Adipose tissue (tissue), 3 donors: ENCODE results near the gene MRPL57. TPM values are rescaled to one million over a fixed set of nuclear protein-coding genes. Genes with fewer than 3 reads are reported as not detected.
"Not testable (repeated sequence)": the region's sequence is repeated elsewhere in the genome, so short reads cannot be mapped to it uniquely, and the experiment has no call there.

Source experiments
- H3K27ac ChIP-seq: one replicate; pipeline ENCODE4 v1.5.1; 2013; ENCODE audit warnings: low read depth, low read length
- WGBS, 3 donors: extraction: QIAGEN DNeasy Blood & Tissue Kit; methylation state at CpG; one replicate each; pipeline ENCODE4 v1.1.7; 2013; 5-methylcytosine and 5-hydroxymethylcytosine counted together
- polyA plus RNA-seq, 3 donors: library from polyadenylated mRNA; stranded (reverse); fragments of 200-250 nt; gene quantifications; one replicate each; pipeline ENCODE4 v1.2.3, GENCODE V29; 2013
- donor health status: healthy with polysubstance abuse.
- donor health status: Bipolar disorder and iron deficiency.
- donor health status: healthy.

The MRPL57 gene
- polyA plus RNA-seq, result 10 to 100 TPM; 13.1 to 19.9 (median 19.1) TPM

DNA sequence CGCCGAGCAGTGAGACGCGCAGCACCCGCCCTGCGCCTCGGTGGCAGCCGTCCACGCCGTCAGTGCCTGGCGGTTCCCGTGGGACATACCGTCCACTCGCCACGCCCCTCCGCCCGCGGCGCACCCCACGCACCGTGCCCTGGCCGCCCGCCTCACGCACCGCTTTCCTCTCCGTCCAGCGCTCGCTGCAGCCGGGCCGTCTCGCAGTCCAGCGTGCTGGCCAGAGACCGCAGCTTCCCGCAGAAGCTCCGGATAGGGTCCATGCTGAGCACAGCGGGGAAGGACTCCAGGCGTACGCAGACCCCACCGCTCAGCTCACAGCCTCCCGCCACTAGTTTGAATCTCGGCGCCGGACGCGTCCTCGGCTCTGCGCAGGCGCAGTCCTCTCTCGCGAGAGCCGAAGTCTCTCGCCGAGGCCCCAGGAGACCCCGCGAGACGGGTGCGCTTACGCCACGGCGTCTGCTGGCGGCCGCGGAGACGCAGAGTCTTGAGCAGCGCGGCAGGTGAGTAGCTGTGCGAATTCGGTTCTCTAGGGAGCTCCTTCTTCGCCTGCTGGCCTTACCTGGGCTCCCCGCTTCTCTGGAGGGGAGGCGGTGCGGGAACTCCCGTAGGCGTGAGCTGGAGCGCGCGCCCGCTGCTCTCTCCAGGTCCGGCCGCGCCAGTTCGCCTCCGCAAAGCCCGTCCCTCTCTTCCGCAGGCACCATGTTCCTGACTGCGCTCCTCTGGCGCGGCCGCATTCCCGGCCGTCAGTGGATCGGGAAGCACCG, at the start of gene MRPL57, which contains the start of gene SKA3:
TSS of gene MRPL57 (plus strand) at position 444 of the 767 bp plus-strand sequence. CDS start at position 703, 259 bp downstream.
TSS of gene SKA3 (minus strand) at position 338 of the 767 bp plus-strand sequence. CDS start at position 263, 75 bp downstream.
- peak within 1 kb of the TSS; percentile 4 for H3K27ac ChIP-seq
- 0 to 1% (median 0%) methylated on average over 86 to 93 of the region's 93 CpGs for WGBS, 3 donors

- no peak overlapping the region for H3K27ac ChIP-seq
- 83 to 91% (median 88%) methylated on average over 2 of the region's 2 CpGs for WGBS, 3 donors
Measured at GRCh38 chr13:21130116-21130515, 46.3 kb upstream of the MRPL57 start.

- H3K27ac ChIP-seq, result no peak overlapping the region
- WGBS, 3 donors, result 51 to 69% (median 62%) methylated on average over 3 of the region's 3 CpGs
Measured at GRCh38 chr13:21133077-21133476, 43.4 kb upstream of the MRPL57 start.

DNA sequence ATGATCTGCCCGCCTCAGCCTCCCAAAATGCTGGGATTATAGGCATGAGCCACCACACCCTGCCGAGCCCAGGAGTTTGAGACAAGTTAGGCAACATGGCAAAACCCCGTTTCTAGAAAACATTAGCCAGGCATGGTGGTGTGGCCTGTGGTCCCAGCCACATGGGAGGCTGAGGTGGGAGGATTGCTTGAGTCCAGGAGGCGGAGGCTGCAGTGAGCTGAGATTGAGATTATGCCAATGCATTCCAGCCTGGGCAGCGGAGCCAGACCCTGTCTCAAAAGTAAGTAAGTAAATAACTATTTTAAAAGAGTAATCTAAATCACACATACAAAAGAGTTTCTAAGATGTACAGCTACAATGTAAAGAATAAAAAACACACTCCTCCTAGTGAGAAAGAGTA, 42.0 kb upstream of the MRPL57 start:
- H3K27ac ChIP-seq, result no peak overlapping the region
- 68 to 74% (median 71%) methylated on average over 5 of the region's 5 CpGs for WGBS, 3 donors

DNA sequence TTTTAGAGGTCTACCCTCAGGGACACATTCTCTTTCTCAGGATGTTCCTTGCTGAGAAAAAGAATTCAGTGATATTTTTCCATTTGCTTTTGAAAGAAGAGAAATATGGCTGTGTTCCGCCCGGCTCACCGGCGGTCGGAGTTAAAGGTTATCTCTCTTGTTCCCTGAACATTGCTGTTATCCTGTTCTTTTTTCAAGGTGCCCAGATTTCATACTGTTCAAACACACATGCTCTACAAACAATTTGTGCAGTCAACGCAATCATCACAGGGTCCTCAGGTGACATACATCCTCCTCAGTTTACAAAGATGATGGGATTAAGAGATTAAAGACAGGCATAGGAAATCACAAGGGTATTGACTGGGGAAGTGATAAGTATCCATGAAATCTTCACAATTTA, 40.6 kb upstream of the MRPL57 start:
- WGBS, 3 donors, result 78 to 96% (median 85%) methylated on average over 6 of the region's 6 CpGs
- not testable (repeated sequence) for H3K27ac ChIP-seq

- no peak overlapping the region for H3K27ac ChIP-seq
- 81 to 93% (median 85%) methylated on average over 5 of the region's 5 CpGs for WGBS, 3 donors
Measured at GRCh38 chr13:21137696-21138095, 38.8 kb upstream of the MRPL57 start.

GRCh38 chr13:21138561-21138960, 37.9 kb upstream of the MRPL57 start:
- WGBS, 3 donors, result 42 to 91% (median 86%) methylated on average over 1 of the region's 1 CpG
- H3K27ac ChIP-seq, result no peak overlapping the region

DNA sequence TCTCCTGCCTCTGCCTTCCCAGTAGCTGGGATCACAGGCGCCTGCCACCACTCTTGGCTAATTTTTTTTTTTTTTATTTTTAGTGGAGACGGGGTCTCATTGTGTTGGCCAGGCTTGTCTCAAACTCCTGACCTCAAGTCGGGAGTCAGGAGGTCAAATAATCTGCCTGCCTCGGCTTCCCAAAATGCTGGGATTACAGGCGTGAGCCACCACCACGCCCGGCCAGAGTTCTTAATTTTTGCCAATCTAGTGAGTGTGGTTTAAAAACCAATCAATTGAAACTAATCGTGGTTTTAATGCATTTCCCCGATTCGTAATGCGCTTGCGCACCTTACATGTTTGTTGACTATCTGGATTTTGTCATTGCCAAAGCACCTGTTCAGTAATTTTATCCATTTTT, 37.1 kb upstream of the MRPL57 start:
- WGBS, 3 donors, result 87 to 92% (median 90%) methylated on average over 12 of the region's 12 CpGs
- no peak overlapping the region for H3K27ac ChIP-seq

DNA sequence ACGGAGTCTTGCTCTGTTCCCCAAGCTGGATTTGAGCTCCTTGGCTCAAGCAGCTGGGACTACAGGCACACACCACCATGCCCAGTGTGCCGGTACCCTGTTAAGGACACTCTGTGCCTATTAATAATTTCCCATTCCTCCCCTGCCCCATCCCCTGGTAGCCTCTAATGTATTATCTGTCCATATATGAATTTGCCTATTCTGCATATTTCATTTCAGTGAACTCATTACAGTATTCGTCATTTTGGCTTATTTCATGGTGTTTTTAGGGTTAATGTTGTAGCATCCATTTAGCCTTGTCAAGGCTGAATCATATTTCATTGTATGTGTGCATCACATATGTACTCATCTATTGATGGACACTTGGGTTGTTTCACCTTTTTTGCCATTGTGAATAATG, 33.7 kb upstream of the MRPL57 start:
- WGBS, 3 donors, result 87 to 94% (median 93%) methylated on average over 3 of the region's 3 CpGs

DNA sequence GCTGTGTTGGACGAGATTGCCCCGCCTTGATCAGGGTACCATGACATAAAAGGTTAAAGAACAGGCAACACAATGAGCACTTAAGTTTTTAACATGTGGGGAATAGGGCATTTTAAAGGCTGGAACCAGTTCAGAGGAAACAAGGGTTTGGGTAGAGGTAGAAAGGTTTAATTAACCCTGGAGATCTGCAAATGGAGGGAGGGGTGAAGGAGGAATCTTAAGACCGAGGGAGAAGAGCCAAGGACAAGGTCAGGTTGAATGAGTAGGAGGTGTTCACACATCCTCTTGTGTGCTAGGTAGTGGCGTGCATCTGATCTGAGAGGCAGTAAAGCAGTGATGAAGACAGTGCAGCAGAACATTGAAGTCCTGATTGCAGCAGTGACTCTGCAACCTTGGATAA, 28.6 kb upstream of the MRPL57 start:
- H3K27ac ChIP-seq, result no peak overlapping the region
- WGBS, 3 donors, result 73 to 85% (median 79%) methylated on average over 4 of the region's 4 CpGs

More for the DNA sequence above, 33.7 kb upstream of the MRPL57 start:
- H3K27ac ChIP-seq, result no peak overlapping the region

DNA sequence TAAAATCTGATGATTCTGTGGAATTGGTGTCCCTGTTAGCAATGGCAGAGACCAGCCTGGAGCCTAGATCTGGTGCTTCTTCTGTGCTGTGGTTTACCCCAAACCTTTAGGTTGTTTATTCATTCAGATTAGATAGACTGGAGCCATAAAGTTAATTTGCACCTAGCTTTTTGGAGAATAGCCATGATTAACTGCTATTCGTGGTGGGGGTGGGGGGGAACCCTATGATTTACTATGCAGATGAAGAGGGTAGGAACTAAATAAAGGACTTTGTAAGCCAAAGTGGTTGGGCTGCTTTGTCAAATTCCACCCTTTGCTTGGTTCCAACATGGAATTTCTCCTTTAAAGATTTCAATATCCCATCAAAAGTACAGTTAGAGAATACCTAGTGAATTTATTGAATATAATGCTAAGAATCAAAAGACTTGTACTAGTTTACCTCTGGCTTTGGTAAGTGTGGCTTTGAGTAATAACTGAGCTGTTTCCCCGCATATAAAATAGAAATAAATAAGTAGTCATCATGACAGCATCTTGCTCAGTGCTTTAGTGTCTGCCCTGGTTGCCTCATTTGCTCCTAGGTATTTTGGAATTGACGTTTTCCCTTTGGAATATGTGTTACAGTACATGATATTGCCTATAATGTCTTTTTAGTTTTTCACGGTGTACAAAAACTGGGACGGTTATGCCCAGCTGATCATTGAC, 27.8 kb upstream of the MRPL57 start:
- no peak overlapping the region for H3K27ac ChIP-seq
- 61 to 77% (median 74%) methylated on average over 5 of the region's 5 CpGs for WGBS, 3 donors

DNA sequence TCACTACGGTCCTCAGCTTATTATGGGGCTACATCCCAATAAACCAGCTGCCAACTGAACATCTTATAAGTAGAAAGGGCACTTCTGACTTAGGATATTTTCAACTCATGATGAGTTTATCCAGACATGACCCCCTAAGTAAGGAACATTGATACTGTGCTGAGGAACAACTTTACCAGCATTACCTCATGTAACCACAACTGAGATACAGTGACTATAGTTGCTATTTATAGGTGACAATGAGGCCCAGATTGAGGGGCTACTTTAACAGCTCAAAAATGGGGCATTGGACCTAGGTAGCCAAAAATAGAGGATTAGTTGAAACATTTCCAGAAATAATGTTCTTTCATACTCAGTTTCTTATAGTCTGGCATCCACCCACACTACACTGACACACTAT, 26.9 kb upstream of the MRPL57 start:
- WGBS, 3 donors, result 62 to 68% (median 62%) methylated on average over 1 of the region's 1 CpG

GRCh38 chr13:21150013-21150412, 26.4 kb upstream of the MRPL57 start:
- 36 to 79% (median 54%) methylated on average over 1 of the region's 1 CpG for WGBS, 3 donors
- H3K27ac ChIP-seq, result no peak overlapping the region

More for the DNA sequence above, 26.9 kb upstream of the MRPL57 start:
- H3K27ac ChIP-seq, result no peak overlapping the region

DNA sequence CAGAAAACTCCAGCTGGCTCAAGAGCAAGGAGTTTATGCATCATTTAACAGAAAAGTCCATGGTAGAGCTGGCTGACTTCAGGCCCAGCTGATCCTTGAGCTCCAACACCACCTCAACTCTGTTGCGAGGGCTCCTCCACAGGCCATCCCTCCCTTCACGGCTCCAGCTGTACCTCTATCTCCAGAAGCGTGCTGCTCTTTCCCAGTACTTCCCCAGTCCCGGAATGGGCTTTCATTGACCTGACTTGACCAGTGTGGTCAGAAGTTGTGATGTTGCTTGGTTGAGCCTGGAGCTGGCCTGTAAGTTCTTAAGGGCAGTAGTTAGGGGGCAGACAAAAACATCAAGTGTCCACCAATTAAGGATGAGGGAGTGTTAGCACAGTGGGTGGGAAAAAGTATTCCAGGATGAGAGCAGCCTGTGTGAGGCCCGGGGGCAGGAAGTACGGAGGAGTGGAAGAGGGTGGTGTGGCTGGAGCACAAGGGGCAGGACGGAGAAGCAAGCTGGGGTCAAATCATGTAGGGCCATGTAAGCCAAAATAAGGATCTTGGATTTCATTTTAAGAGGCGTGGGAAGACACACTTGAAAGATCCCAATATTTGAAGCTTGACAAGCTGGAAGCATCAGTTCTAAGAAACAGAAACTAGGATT, 24.1 kb upstream of the MRPL57 start:
- 86 to 91% (median 89%) methylated on average over 8 of the region's 8 CpGs for WGBS, 3 donors
- H3K27ac ChIP-seq, result no peak overlapping the region

DNA sequence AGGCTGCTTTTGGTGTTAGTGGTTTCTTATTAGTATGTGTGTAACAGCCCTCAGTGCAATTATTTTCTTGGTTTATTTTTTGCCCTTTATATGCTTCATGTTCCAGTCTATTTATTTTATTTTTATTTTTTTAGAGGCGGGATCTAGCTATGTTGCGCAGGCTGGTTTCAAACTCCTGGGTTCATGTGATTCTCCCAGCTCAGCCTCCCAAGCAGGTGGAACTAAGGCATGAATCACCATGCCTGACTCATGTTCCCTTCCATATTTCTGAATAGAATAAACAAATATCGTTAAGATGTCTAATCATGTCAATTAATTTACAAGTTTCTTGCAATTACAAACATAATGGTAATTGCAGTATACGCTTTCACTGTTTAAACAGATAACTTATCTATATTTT, 11.8 kb upstream of the MRPL57 start:
- 82 to 98% (median 96%) methylated on average over 4 of the region's 4 CpGs for WGBS, 3 donors
- H3K27ac ChIP-seq, result no peak overlapping the region

DNA sequence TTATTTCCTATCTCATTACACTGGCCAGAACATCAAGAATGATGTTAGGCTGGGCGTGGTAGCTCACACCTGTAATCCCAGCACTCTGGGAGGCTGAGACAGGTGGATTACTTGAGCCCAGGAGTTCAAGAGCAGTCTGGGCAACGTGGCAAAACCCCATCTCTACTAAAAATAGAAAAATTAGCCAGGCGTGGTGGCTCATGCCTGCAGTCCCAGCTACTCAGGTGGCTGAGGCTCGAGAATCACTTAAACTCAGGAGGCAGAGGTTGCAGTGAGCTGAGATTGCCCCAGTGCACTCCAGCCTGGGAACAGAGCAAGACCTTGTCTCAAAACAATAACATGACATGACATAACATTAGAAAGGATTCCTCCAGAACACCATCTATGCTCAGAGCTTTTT, 10.9 kb upstream of the MRPL57 start:
- H3K27ac ChIP-seq, result not testable (repeated sequence)
- 89 to 97% (median 94%) methylated on average over 4 of the region's 4 CpGs for WGBS, 3 donors

GRCh38 chr13:21171420-21171819, 5.0 kb upstream of the MRPL57 start:
- no peak overlapping the region for H3K27ac ChIP-seq
- 94 to 98% (median 97%) methylated on average over 9 of the region's 9 CpGs for WGBS, 3 donors

DNA sequence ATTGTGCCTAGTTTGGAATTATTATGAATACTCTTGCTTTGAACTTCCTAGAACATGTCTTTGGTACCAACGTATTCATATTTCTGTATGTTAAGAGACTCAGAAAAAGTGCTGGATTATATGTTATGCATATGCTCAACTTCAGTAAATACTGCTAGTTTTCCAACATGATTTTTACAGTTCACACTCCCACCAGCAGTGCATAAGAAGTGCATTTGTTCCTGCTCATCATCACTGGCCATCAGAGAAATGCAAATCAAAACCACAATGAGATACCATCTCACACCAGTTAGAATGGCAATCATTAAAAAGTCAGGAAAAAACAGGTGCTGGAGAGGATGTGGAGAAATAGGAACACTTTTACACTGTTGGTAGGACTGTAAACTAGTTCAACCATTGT, 2.7 kb upstream of the MRPL57 start:
- not testable (repeated sequence) for H3K27ac ChIP-seq
- WGBS, 3 donors, result 0% methylated on average over 1 of the region's 1 CpG

GRCh38 chr13:21175656-21176214, 723 bp upstream of the MRPL57 start:
- no peak overlapping the region for H3K27ac ChIP-seq
- 2 to 3% (median 2%) methylated on average over 12 to 13 of the region's 13 CpGs for WGBS, 3 donors
